A673 (cell line): Measurements from ENCODE around the gene GATAD2A. TPM values are rescaled to one million over a fixed set of nuclear protein-coding genes. Genes with fewer than 3 reads are reported as not detected.

Source experiments
- BruUV-seq: library from RNA; stranded (reverse); fragments of 400-500 nt; replicated peaks from 2 replicates; lab custom pipeline; 2021; lab: Mats Ljungman, UMichigan
- CTCF ChIA-PET: fragments of 300-600 bp; sonication (Branson Sonifier 250); formaldehyde crosslinking; loops from one replicate; lab custom pipeline; 2022; ENCODE audit warnings: antibody characterized with exemption; lab: Charles Lee
- POLR2A ChIA-PET: fragments of 300-600 bp; sonication (Branson Sonifier 250); formaldehyde crosslinking; loops from one replicate; lab custom pipeline; 2022; ENCODE audit warnings: antibody characterized with exemption; ENCODE audit not compliant: low non-redundant PET; lab: Charles Lee
- DNase-seq: peaks from one replicate; pipeline ENCODE4 v3.0.0-alpha.2; 2015; ENCODE audit warnings: low spot score
- H3K27ac ChIP-seq: fragments of 200-600 bp; sonication (generic); 2 replicates; pipeline ENCODE4 v1.5.1; 2016; ENCODE audit warnings: mixed run types, low read depth, mild to moderate bottlenecking, mixed read lengths, antibody characterized with exemption, low read length; ENCODE audit not compliant: poor library complexity, severe bottlenecking
- H3K27me3 ChIP-seq: fragments of 200-600 bp; sonication (generic); replicated peaks from 2 replicates; pipeline ENCODE4 v1.6.1; 2017; ENCODE audit warnings: mixed run types, low read depth, mild to moderate bottlenecking, mixed read lengths, antibody characterized with exemption, low read length; ENCODE audit not compliant: insufficient read depth, poor library complexity
- H3K36me3 ChIP-seq: fragments of 200-600 bp; sonication (generic); 2 replicates; pipeline ENCODE4 v1.6.1; 2016; ENCODE audit warnings: mixed run types, mild to moderate bottlenecking, mixed read lengths, antibody characterized with exemption, low read length; ENCODE audit not compliant: insufficient read depth, poor library complexity, severe bottlenecking
- H3K4me1 ChIP-seq: fragments of 200-600 bp; sonication (generic); 2 replicates; pipeline ENCODE4 v1.6.1; 2017; ENCODE audit warnings: mixed run types, mild to moderate bottlenecking, mixed read lengths, antibody characterized with exemption, low read length; ENCODE audit not compliant: insufficient read depth, poor library complexity, severe bottlenecking
- H3K4me3 ChIP-seq: fragments of 200-600 bp; sonication (generic); 2 replicates; pipeline ENCODE4 v1.5.1; 2016; ENCODE audit warnings: low read depth, mixed run types, mild to moderate bottlenecking, mixed read lengths, low read length; ENCODE audit not compliant: poor library complexity, severe bottlenecking
- H3K9me3 ChIP-seq: fragments of 200-600 bp; sonication (generic); 2 replicates; pipeline ENCODE4 v1.6.1; 2016; ENCODE audit warnings: mixed run types, low read depth, mild to moderate bottlenecking, mixed read lengths, antibody characterized with exemption, low read length; ENCODE audit not compliant: poor library complexity, severe bottlenecking
- EZH2 ChIP-seq: fragments of 200-600 bp; sonication (generic); IDR thresholded peaks from 2 replicates; pipeline ENCODE4 v1.6.1; 2017; ENCODE audit warnings: borderline replicate concordance, low read depth, mild to moderate bottlenecking, mixed read lengths, antibody characterized with exemption, low read length; ENCODE audit not compliant: poor library complexity, severe bottlenecking
- intact Hi-C: fragments of 100-400 bp; cut with micrococcal nuclease; formaldehyde crosslinking; loops from one replicate; pipeline ENCODE4 v1.10.0; 2022; ENCODE audit not compliant: unreplicated experiment
- total RNA-seq: library from RNA; stranded (reverse); gene quantifications from 2 replicates; pipeline ENCODE4 v1.2.3, GENCODE V29; 2021
- TF ChIP-seq, protein P1 (sequence below): fragments of 300-800, 200-600 bp; sonication (generic); conservative IDR thresholded peaks from 2 replicates; pipeline ENCODE4 v1.5.1; 2017; ENCODE audit warnings: low read depth, mild to moderate bottlenecking, antibody characterized with exemption, low read length, moderate library complexity, mixed read lengths

GATAD2A gene
- total RNA-seq, 1 experiment from 2014 or later, result 218 TPM

GRCh38 chr19:19448238-19448544, 42.7 kb downstream of the GATAD2A start:
- Histone ChIP-seq H3K27me3 (no peaks in the 10 kb centered on the region), H3K4me1 (no peaks in the 10 kb centered on the region), H3K27ac (no peak overlapping the region), H3K4me3 (no peak overlapping the region), H3K9me3 (no peaks in the 10 kb centered on the region), H3K36me3 (no peaks in the 10 kb centered on the region)
- no peak for DNase-seq
- no TSS peak for BruUV-seq
- POLR2A ChIA-PET, result no interaction called here
- TF ChIP-seq, protein P1, sequence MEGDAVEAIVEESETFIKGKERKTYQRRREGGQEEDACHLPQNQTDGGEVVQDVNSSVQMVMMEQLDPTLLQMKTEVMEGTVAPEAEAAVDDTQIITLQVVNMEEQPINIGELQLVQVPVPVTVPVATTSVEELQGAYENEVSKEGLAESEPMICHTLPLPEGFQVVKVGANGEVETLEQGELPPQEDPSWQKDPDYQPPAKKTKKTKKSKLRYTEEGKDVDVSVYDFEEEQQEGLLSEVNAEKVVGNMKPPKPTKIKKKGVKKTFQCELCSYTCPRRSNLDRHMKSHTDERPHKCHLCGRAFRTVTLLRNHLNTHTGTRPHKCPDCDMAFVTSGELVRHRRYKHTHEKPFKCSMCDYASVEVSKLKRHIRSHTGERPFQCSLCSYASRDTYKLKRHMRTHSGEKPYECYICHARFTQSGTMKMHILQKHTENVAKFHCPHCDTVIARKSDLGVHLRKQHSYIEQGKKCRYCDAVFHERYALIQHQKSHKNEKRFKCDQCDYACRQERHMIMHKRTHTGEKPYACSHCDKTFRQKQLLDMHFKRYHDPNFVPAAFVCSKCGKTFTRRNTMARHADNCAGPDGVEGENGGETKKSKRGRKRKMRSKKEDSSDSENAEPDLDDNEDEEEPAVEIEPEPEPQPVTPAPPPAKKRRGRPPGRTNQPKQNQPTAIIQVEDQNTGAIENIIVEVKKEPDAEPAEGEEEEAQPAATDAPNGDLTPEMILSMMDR, result no peak
- TF ChIP-seq EZH2, result no peak
- intact Hi-C loops, result no loop called here
- CTCF ChIA-PET, result no interaction called here

- Histone ChIP-seq H3K27me3 (no peaks in the 10 kb centered on the region), H3K36me3 (peaks cover 2% of the 10 kb centered on the region), H3K4me3 (no peak overlapping the region), H3K9me3 (no peaks in the 10 kb centered on the region), H3K27ac (peak overlapping the region; percentile 37), H3K4me1 (no peaks in the 10 kb centered on the region)
- ChIA-PET POLR2A (no interaction called here), CTCF (no interaction called here)
- TF ChIP-seq EZH2, result no peak
- TF ChIP-seq, protein P1, result no peak
- no peak for DNase-seq
- BruUV-seq, result no TSS peak
- intact Hi-C loops, result no loop called here
Measured at GRCh38 chr19:19451429-19452242, 46.2 kb downstream of the GATAD2A start.

GRCh38 chr19:19452243-19453124, 47.0 kb downstream of the GATAD2A start:
- H3K27ac ChIP-seq, result no peak overlapping the region
- intact Hi-C loops, result no loop called here
- H3K36me3 ChIP-seq, result peaks cover 5% of the 10 kb centered on the region
- ChIA-PET POLR2A (no interaction called here), CTCF (no interaction called here)
- no peak for DNase-seq
- no peak overlapping the region for H3K4me3 ChIP-seq
- BruUV-seq, result no TSS peak
- no peak for TF ChIP-seq EZH2
- TF ChIP-seq, protein P1, result no peak
- H3K9me3 ChIP-seq, result no peaks in the 10 kb centered on the region
- H3K4me1 ChIP-seq, result no peaks in the 10 kb centered on the region
- no peaks in the 10 kb centered on the region for H3K27me3 ChIP-seq
